Choroid plexus epithelial cell (primary cell): ENCODE results near the gene SLC25A10.

Experiments used
- DNase-seq: peaks from one replicate; pipeline ENCODE4 v3.0.0-alpha.2; 2010; ENCODE audit warnings: low read depth
- H3K4me3 ChIP-seq: 2 replicates; pipeline ENCODE4 v1.5.1; 2011; ENCODE audit warnings: low read depth, mild to moderate bottlenecking, control low read depth, low read length, moderate library complexity
- TF ChIP-seq, protein P1 (sequence below): conservative IDR thresholded peaks from 2 replicates; pipeline ENCODE4 v1.5.1; 2011; ENCODE audit warnings: low read depth, mild to moderate bottlenecking, control low read depth, inconsistent platforms, low read length, moderate library complexity

Gene SLC25A10

DNA sequence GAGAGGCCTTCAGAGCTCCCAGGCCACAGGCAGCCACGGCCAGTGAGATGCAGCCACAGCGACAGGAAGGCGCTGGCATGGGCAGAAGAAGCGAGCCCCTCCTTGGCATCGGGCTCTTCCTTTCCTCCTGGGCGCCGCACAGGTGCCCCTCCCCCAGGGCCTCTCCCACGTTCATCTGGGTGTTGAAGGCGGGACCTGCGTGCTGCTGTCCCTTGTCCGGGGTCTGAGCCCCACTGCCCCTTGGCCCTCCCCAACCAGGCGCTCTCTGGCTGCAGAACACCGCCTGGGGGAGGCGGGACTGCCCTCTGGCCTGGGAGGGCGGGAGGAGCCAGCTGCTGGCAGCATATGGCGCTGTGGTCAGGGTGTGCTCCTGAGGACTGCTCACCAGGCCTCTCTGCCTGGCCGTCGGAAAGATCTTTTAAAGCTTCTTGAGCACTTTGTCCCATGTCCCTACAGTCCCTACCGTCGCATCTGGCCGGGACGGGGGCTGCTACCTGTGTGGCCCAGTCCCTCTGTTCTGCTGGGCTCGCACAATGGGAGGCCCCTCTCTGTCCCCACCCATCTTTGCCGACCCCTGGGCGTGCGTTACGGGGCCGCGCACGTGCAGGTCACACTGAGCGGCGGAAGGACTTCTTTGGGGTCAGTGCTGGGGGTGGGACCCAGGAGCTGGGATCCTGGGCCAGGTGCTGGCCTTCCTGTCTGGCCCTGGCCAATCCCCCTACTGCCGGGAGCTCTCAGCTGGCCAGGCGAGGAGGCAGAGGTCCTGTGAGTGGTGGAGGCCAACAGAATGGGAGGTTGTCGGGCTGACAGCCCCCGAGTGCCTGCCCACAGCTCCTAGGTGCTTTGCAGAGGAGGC, 1.7 kb downstream of the SLC25A10 start:
- DNase-seq, result no peak
- no peak overlapping the region for H3K4me3 ChIP-seq
- TF ChIP-seq, protein P1, sequence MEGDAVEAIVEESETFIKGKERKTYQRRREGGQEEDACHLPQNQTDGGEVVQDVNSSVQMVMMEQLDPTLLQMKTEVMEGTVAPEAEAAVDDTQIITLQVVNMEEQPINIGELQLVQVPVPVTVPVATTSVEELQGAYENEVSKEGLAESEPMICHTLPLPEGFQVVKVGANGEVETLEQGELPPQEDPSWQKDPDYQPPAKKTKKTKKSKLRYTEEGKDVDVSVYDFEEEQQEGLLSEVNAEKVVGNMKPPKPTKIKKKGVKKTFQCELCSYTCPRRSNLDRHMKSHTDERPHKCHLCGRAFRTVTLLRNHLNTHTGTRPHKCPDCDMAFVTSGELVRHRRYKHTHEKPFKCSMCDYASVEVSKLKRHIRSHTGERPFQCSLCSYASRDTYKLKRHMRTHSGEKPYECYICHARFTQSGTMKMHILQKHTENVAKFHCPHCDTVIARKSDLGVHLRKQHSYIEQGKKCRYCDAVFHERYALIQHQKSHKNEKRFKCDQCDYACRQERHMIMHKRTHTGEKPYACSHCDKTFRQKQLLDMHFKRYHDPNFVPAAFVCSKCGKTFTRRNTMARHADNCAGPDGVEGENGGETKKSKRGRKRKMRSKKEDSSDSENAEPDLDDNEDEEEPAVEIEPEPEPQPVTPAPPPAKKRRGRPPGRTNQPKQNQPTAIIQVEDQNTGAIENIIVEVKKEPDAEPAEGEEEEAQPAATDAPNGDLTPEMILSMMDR, result no peak

DNA sequence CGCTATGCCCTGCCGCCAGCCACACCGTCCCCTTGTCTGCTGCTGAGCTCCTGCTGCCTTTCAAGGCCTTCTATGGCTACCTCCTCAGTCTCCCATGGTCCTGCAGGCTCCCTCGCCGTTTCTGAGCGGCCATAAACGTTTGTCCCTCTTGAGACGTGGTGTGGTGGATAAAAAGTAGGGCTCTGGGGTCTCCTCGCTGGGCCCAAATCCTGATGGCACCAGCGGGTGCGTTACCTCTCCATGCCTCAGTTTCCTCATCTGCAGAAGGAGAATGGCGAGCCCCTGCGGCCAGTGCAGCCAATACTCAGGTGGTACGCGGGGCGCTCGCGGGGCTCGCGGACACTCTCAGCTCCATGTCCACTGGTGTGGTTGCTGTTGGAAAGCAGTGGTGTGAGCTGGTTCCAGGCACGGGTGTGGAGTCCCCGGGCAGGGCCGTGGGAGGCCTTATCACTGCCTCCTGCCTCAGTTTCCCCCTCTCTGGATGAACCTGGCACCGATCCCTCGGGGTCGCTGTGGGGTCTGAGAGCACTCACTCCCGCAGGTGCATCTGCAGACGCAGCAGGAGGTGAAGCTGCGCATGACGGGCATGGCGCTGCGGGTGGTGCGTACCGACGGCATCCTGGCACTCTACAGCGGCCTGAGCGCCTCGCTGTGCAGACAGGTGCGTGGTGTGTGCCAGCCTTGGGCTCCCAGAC, 2.5 kb downstream of the SLC25A10 start:
- TF ChIP-seq, protein P1, result no peak
- no peak for DNase-seq

DNA sequence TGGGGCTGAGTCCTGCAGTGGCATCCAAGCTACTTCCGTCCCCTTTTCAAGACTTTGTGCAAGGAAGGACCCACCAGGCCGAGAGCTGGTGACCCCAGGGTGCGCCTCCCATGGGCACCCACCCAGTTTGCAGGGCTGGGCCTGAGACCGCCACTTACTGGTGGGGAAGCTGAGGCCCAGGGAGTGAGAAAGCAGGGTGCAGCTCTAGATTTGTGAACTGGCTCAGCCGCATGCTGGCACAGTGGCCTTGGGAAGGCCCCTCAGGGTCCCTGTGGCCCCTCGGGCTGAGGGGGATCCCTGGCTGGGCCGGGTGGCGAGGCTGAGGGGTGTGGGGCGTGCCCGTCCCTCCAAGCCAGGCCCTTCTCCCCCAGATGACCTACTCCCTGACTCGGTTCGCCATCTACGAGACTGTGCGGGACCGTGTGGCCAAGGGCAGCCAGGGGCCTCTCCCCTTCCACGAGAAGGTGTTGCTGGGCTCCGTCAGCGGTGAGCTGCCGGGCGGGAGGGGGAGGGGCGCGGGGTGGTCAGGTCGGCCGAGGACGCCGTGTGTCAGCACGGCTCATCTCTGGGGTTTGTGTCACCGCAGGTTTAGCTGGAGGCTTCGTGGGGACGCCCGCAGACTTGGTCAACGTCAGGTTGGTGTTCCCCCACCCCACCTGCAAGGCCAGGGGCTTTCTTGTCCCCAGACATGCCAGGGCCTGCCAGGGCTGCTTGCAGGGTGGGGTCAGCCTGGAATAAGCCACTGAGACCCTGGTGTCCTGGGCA, 3.2 kb downstream of the SLC25A10 start:
- DNase-seq, result no peak
- TF ChIP-seq, protein P1, result no peak
- no peak overlapping the region for H3K4me3 ChIP-seq

More for the DNA sequence above, 2.5 kb downstream of the SLC25A10 start:
- H3K4me3 ChIP-seq, result no peak overlapping the region

DNA sequence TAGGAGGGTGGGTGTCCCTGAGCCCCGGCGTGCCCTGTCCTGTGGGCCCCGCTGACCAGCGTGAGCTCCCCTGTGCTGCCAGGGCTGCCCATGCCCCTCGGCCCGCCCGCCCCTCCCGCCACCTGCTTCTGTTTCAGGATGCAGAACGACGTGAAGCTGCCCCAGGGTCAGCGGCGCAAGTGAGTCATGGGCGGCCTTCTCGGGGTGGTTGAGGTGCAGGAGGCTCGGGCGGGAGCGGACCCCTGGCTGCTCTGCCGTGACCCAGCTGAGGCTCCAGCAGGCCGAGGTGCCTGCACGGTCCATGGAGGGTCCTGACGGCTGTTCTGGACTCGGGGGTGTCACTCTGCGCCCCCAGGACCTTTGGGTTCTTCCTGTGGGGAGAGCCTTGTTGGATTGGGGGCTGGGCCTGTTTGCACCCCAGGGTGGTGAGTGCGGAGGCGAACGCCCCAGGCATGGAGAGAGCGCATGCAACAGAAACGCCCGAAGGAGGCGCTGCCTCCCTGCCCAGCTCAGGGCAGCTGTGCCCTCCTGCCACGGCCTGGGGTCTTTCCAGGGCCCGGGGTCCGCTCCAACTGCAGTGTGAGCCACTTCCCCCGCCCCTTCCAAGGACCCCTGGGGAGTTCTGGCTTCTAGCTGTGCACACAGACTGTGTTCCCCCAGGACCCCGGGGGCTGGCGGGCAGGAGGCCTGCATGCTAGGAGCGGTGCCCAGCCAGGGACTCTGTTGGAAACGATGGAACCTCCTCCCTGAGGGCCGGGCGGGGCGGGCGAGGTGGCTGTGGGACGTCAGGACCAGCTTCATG, 4.0 kb downstream of the SLC25A10 start:
- H3K4me3 ChIP-seq, result no peak overlapping the region
- TF ChIP-seq, protein P1, result no peak
- no peak for DNase-seq

DNA sequence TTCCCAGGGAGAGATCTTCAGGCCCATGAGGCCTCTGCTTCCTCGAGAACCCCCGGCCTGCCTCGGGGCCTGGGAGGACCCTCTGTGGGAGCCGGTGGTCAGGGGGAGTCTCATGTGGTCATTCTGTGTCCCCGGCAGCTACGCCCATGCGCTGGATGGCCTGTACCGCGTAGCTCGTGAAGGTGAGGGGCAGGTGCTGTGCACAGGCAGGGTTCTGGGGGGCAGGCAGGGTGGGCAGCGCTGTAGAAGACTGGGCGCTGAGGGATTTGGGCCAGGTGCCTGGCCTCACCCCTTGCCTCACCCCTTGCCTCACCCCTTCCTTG, 4.6 kb downstream of the SLC25A10 start:
- TF ChIP-seq, protein P1, result no peak
- H3K4me3 ChIP-seq, result no peak overlapping the region
- DNase-seq, result no peak

DNA sequence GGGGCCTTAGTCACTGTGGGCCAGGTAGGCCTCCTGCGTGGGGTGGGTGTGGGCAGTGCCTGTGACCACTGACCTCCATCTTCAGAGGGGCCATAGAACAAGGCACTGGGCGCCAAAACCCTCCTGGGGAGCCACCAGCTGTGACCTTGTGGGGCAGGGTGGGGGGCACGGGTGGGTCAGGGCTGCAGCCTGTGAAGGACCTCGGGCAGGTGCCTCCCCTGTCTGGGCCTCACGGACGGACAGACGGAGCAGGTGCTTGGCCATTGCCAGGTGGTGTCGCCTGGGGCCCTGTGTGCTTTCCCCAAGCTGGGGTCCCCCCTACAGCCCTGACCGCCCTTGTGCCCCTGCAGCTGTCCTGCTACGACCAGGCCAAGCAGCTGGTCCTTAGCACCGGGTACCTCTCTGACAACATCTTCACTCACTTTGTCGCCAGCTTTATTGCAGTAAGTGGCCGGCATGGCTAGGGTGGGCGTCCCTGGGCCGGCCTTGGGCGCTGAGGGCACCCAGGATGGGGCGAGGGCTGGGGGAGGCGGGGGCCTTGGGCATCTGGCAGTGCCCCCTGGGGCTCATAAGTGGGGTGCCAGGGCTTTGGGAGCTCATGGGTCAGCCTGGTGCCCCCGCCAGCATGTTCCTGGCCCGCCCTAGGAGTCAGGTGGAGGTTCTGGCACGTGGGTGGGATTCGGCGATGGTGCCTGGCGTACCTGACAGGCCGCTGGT, 5.1 kb downstream of the SLC25A10 start:
- DNase-seq, result no peak
- H3K4me3 ChIP-seq, result no peak overlapping the region

More for the DNA sequence above, 5.1 kb downstream of the SLC25A10 start:
- TF ChIP-seq, protein P1, result no peak
